Ureter (tissue), 1 donor: ENCODE measurements around the gene RTN4RL2. TPM values are rescaled to one million over a fixed set of nuclear protein-coding genes. Genes with fewer than 3 reads are reported as not detected.

ENCODE experiments used
- total RNA-seq: library from RNA; stranded (reverse); gene quantifications from one replicate; pipeline ENCODE4 v1.2.4, GENCODE V29; 2023
- donor health status: DM: yes; HTN: yes; CAD: no.

RTN4RL2 gene
- total RNA-seq, 1 donor from 2014 or later: 1.5 TPM

Other genes starting within 250 kb of the RTN4RL2 start
- 4.7 TPM for gene APLNR, start 223.3 kb upstream of the RTN4RL2 start, total RNA-seq
- gene TNKS1BP1, start 135.6 kb upstream of the RTN4RL2 start, total RNA-seq: 338 TPM
- 103 TPM for gene SSRP1, start 124.6 kb upstream of the RTN4RL2 start, total RNA-seq
- gene P2RX3, start 122.2 kb upstream of the RTN4RL2 start, total RNA-seq: 0.99 TPM
- not detected for gene PRG3, start 79.4 kb upstream of the RTN4RL2 start, total RNA-seq
- 0.55 TPM for gene PRG2, start 69.9 kb upstream of the RTN4RL2 start, total RNA-seq
- gene SLC43A3, start 33.4 kb upstream of the RTN4RL2 start, total RNA-seq: 27.2 TPM
- 10.4 TPM for gene SLC43A1, start 55.2 kb downstream of the RTN4RL2 start, total RNA-seq
- gene TIMM10, start 70.2 kb downstream of the RTN4RL2 start, total RNA-seq: 50.5 TPM
- gene SMTNL1, start 77.1 kb downstream of the RTN4RL2 start, total RNA-seq: not detected
- 83.1 TPM for gene UBE2L6, start 107.1 kb downstream of the RTN4RL2 start, total RNA-seq
- 302 TPM for gene SERPING1, start 137.2 kb downstream of the RTN4RL2 start, total RNA-seq
- 0.44 TPM for gene YPEL4, start 189.4 kb downstream of the RTN4RL2 start, total RNA-seq
- 10.0 TPM for gene CLP1, start 197.2 kb downstream of the RTN4RL2 start, total RNA-seq
- gene ZDHHC5, start 207.6 kb downstream of the RTN4RL2 start, total RNA-seq: 91.9 TPM